Measurements from ENCODE around the gene SPAG9. TPM values are rescaled to one million over a fixed set of nuclear protein-coding genes. Genes with fewer than 3 reads are reported as not detected.

Gene SPAG9
- polyA plus RNA-seq, 1 experiment, result 18.7 TPM

GRCh38 chr17:50949128-50949988, 171.3 kb downstream of the SPAG9 start:
- H3K4me3 ChIP-seq (ENCODE audit: low read depth, low read length), result no peak overlapping the region
- DNase-seq (ENCODE audit: low read depth), result no peak
- ChIA-PET CTCF (interaction anchor here (0.7 to 11.9 kb wide), 13 partner anchors 8 to 166 kb away, joined by 3 to 294 read pairs (median 4); partner anchors contain the start of gene TOB1), POLR2A (interaction anchor here (1.0 kb wide), 1 partner anchor 83 kb away, joined by 3 read pairs; the partner anchor contains the start of gene TOB1)
- TF ChIP-seq CTCF (IDR thresholded peaks at IDR 0.05; ENCODE audit: insufficient read depth, low read depth, low read length), result no peak
- no peaks in the 10 kb centered on the region for H3K27me3 ChIP-seq (ENCODE audit: control insufficient read depth, insufficient read depth, low read length)
- H3K36me3 ChIP-seq (ENCODE audit: control insufficient read depth, insufficient read depth, low read length), result no peaks in the 10 kb centered on the region

- Histone ChIP-seq H3K27me3 (ENCODE audit: control insufficient read depth, insufficient read depth, low read length) (no peaks in the 10 kb centered on the region), H3K36me3 (ENCODE audit: control insufficient read depth, insufficient read depth, low read length) (no peaks in the 10 kb centered on the region), H3K4me3 (ENCODE audit: low read depth, low read length) (no peak overlapping the region)
- ChIA-PET CTCF (interaction anchor here (0.7 to 11.9 kb wide), 5 partner anchors 23 to 165 kb away, joined by 3 to 294 read pairs (median 3); no protein-coding TSS in a partner anchor), POLR2A (no interaction called here)
- no peak for DNase-seq (ENCODE audit: low read depth)
- TF ChIP-seq CTCF (IDR thresholded peaks at IDR 0.05; ENCODE audit: insufficient read depth, low read depth, low read length), result no peak
Measured at GRCh38 chr17:50948711-50949110, 172.0 kb downstream of the SPAG9 start.

- DNase-seq (ENCODE audit: low read depth), result no peak
- ChIA-PET CTCF (interaction anchor here (0.7 to 11.9 kb wide), 5 partner anchors 23 to 164 kb away, joined by 3 to 294 read pairs (median 3); no protein-coding TSS in a partner anchor), POLR2A (no interaction called here)
- Histone ChIP-seq H3K4me3 (ENCODE audit: low read depth, low read length) (no peak overlapping the region), H3K27me3 (ENCODE audit: control insufficient read depth, insufficient read depth, low read length) (no peaks in the 10 kb centered on the region), H3K36me3 (ENCODE audit: control insufficient read depth, insufficient read depth, low read length) (no peaks in the 10 kb centered on the region)
- no peak for TF ChIP-seq CTCF (IDR thresholded peaks at IDR 0.05; ENCODE audit: insufficient read depth, low read depth, low read length)
Measured at GRCh38 chr17:50947782-50948543, 172.7 kb downstream of the SPAG9 start.

- CTCF ChIA-PET, result interaction anchor here (1.0 to 11.9 kb wide), 3 partner anchors 95 to 164 kb away, joined by 3 to 294 read pairs (median 14); no protein-coding TSS in a partner anchor
- H3K36me3 ChIP-seq (ENCODE audit: control insufficient read depth, insufficient read depth, low read length), result no peaks in the 10 kb centered on the region
- POLR2A ChIA-PET, result no interaction called here
- H3K4me3 ChIP-seq (ENCODE audit: low read depth, low read length), result no peak overlapping the region
- no peaks in the 10 kb centered on the region for H3K27me3 ChIP-seq (ENCODE audit: control insufficient read depth, insufficient read depth, low read length)
- DNase-seq (ENCODE audit: low read depth), result no peak
- no peak for TF ChIP-seq CTCF (IDR thresholded peaks at IDR 0.05; ENCODE audit: insufficient read depth, low read depth, low read length)
Measured at GRCh38 chr17:50946891-50947781, 173.5 kb downstream of the SPAG9 start.
